Measurements from ENCODE around the gene PTPRB.

The PTPRB gene

GRCh38 chr12:70639535-70639934 lies 2.3 kb upstream of the PTPRB start:
- Histone ChIP-seq H3K27ac (ENCODE audit: extremely low read depth, low read depth, low read length) (no peak overlapping the region), H3K36me3 (ENCODE audit: control insufficient read depth in 2 of 2, insufficient read depth in 1 of 2, low read length in 2 of 2) (no peaks in the 10 kb centered on the region), H3K4me1 (ENCODE audit: control insufficient read depth, insufficient read depth, low read length) (peaks cover 10% of the 10 kb centered on the region), H3K9me3 (ENCODE audit: control insufficient read depth, insufficient read depth, low read depth, low read length) (no peaks in the 10 kb centered on the region), H3K4me3 (ENCODE audit: low read depth, low read length) (no peak overlapping the region)
- ChIA-PET POLR2A (no interaction called here), CTCF (interaction anchor here (0.7 kb wide), 1 partner anchor 1295 kb away, joined by 4 read pairs; no protein-coding TSS in a partner anchor)
- no peak for TF ChIP-seq ZNF266 (tag by site-specific recombination; IDR thresholded peaks at IDR 0.05; ENCODE audit: low read depth)
- no peak for TF ChIP-seq ZSCAN18 (tag by site-specific recombination; IDR thresholded peaks at IDR 0.05)
- TF ChIP-seq EGR2 (tag by site-specific recombination; IDR thresholded peaks at IDR 0.05; ENCODE audit: low read depth) = no peak
- no peak for TF ChIP-seq SALL2 (tag by site-specific recombination; IDR thresholded peaks at IDR 0.05; ENCODE audit: borderline replicate concordance)

- Histone ChIP-seq H3K27ac (ENCODE audit: extremely low read depth, low read depth, low read length) (no peak overlapping the region), H3K9me3 (ENCODE audit: control insufficient read depth, insufficient read depth, low read depth, low read length) (no peaks in the 10 kb centered on the region), H3K4me1 (ENCODE audit: control insufficient read depth, insufficient read depth, low read length) (peaks cover 10% of the 10 kb centered on the region), H3K36me3 (ENCODE audit: control insufficient read depth in 2 of 2, insufficient read depth in 1 of 2, low read length in 2 of 2) (no peaks in the 10 kb centered on the region), H3K4me3 (ENCODE audit: low read depth, low read length) (no peak overlapping the region)
- CTCF ChIA-PET = interaction anchor here (0.7 kb wide), 1 partner anchor 1294 kb away, joined by 4 read pairs; no protein-coding TSS in a partner anchor
- POLR2A ChIA-PET = no interaction called here
- TF ChIP-seq ZBTB20 (tag by site-specific recombination; IDR thresholded peaks at IDR 0.05) = no peak
- no peak for TF ChIP-seq AEBP2 (tag by site-specific recombination; IDR thresholded peaks at IDR 0.05; ENCODE audit: borderline replicate concordance)
- TF ChIP-seq ZNF37A (tag by site-specific recombination; IDR thresholded peaks at IDR 0.05) = no peak
- TF ChIP-seq ZNF629 (tag by site-specific recombination; IDR thresholded peaks at IDR 0.05) = no peak
- TF ChIP-seq ZNF2 (tag by site-specific recombination; IDR thresholded peaks at IDR 0.05) = no peak
These were observed 1.6 kb upstream of the PTPRB start for GRCh38 chr12:70638639-70639360.

DNA sequence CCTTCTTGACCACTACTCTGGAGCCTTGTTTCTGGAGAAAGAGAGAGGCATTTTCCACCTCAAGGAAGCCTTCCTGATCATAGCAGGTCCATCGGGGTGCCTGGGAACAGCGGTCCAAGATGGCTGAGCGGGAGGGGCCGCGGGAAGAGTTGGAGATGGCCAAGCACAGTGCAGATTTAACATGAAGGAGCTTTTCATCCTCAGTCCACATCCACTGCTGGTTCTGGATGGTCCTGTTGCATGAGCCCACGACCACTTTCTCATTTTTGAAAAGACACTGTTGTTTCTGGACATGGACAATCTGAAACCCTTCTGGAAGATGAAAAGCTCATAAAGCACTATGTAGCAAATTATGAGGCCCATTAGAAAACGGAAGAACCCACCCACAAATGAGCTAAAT lies 1.5 kb downstream of the PTPRB start:
- ChIA-PET POLR2A (interaction anchor here (1.2 kb wide), 1 partner anchor 16 kb away, joined by 3 read pairs; no protein-coding TSS in a partner anchor), CTCF (interaction anchor here (0.6 to 1.3 kb wide), 3 partner anchors 46 to 85 kb away, joined by 3 to 4 read pairs (median 4); no protein-coding TSS in a partner anchor)
- H3K9me3 ChIP-seq (ENCODE audit: control insufficient read depth, insufficient read depth, low read depth, low read length) = no peaks in the 10 kb centered on the region
- peaks cover 10% of the 10 kb centered on the region for H3K4me1 ChIP-seq (ENCODE audit: control insufficient read depth, insufficient read depth, low read length)
- no peaks in the 10 kb centered on the region for H3K36me3 ChIP-seq (ENCODE audit: control insufficient read depth in 2 of 2, insufficient read depth in 1 of 2, low read length in 2 of 2)
- no peak overlapping the region for H3K27ac ChIP-seq (ENCODE audit: extremely low read depth, low read depth, low read length)
- no peak overlapping the region for H3K4me3 ChIP-seq (ENCODE audit: low read depth, low read length)
- no peak for TF ChIP-seq ZNF350 (tag by site-specific recombination; IDR thresholded peaks at IDR 0.05)
- no peak for TF ChIP-seq KLF10 (tag by site-specific recombination; IDR thresholded peaks at IDR 0.05)
- TF ChIP-seq GLIS1 (tag by site-specific recombination; IDR thresholded peaks at IDR 0.05) = no peak
- no peak for TF ChIP-seq KLF9 (tag by site-specific recombination; IDR thresholded peaks at IDR 0.05; ENCODE audit: low read depth)
- TF ChIP-seq ZNF416 (tag by site-specific recombination; IDR thresholded peaks at IDR 0.05) = no peak
- no peak for TF ChIP-seq ZBTB10 (tag by site-specific recombination; IDR thresholded peaks at IDR 0.05)
- TF ChIP-seq ZNF133 (tag by site-specific recombination; IDR thresholded peaks at IDR 0.05) = no peak
- TF ChIP-seq ZSCAN18 (tag by site-specific recombination; IDR thresholded peaks at IDR 0.05) = no peak
- no peak for TF ChIP-seq ZSCAN16 (tag by site-specific recombination; IDR thresholded peaks at IDR 0.05)
- TF ChIP-seq ZNF529 (tag by site-specific recombination; IDR thresholded peaks at IDR 0.05; ENCODE audit: insufficient replicate concordance) = no peak
- TF ChIP-seq ZNF76 (tag by site-specific recombination; IDR thresholded peaks at IDR 0.05; ENCODE audit: borderline replicate concordance, low read depth) = no peak
- TF ChIP-seq ZNF248 (tag by site-specific recombination; IDR thresholded peaks at IDR 0.05) = no peak
- no peak for TF ChIP-seq GLIS2 (tag by site-specific recombination; IDR thresholded peaks at IDR 0.05)
- TF ChIP-seq ATF2 (tag by site-specific recombination; IDR thresholded peaks at IDR 0.05; ENCODE audit: low read depth) = no peak

All from HEK293 (cell line).